ENCODE results near the gene GRM3. TPM values are rescaled to one million over a fixed set of nuclear protein-coding genes. Genes with fewer than 3 reads are reported as not detected.
"Not testable (repeated sequence)": the region's sequence is repeated elsewhere in the genome, so short reads cannot be mapped to it uniquely, and the experiment has no call there.

Gene GRM3
- polyA plus RNA-seq (ENCODE audit: insufficient read depth in 1 of 5, insufficient read length in 5 of 5, low replicate concordance in 1 of 5), result under 1 TPM; 0.23 to 0.40 (median 0.25) TPM
- long read RNA-seq, donor 1, partial matches to known transcripts, result 6 of 11 reads
- long read RNA-seq, donor 1, other reads (novel, unspliced or antisense), result 5 of 11 reads
- long read RNA-seq, donor 2, result 0 reads
- long read RNA-seq, donor 3, partial matches to known transcripts, result 13 of 13 reads
- long read RNA-seq, donor 3, other reads (novel, unspliced or antisense), result 0 of 13 reads
- long read RNA-seq, donor 4, full-length matches to known transcripts, result 1 of 1 reads
- long read RNA-seq, donor 4, partial matches to known transcripts, result 0 of 1 reads
- long read RNA-seq, donor 4, other reads (novel, unspliced or antisense), result 0 of 1 reads
- long read RNA-seq, donor 5, result 0 reads
- long read RNA-seq, donor 6, result 0 reads
- long read RNA-seq, donor 7, result 0 reads
- long read RNA-seq, donor 8, result 0 reads

DNA sequence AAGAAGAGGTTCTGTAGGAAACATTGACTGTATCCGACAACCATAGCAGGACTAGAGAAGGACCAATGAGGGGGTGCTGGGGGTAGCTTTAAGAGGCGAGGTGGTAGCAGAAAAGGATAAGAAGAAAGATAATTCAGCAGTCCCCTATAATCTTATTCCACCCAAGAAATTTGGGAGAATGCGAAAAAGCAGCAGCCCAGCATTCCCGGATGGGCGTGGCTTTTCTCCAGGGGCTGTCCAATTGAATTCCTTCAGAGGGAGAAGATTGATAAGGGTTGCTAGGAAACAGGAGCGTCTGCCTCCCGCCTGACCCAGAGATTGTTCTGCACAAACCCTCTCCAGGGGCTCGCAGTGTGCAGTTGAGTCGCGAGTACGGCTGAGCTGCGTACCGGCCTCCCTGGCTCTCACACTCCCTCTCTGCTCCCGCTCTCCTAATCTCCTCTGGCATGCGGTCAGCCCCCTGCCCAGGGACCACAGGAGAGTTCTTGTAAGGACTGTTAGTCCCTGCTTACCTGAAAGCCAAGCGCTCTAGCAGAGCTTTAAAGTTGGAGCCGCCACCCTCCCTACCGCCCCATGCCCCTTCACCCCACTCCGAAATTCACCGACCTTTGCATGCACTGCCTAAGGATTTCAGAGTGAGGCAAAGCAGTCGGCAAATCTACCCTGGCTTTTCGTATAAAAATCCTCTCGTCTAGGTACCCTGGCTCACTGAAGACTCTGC lies at the start of gene GRM3:
Gene GRM3, plus strand, starts transcription at position 349 of the 721 bp plus-strand sequence. CDS start 121,237 bp downstream, outside the sequence.
- peak; percentile 25 to 31 for DNase-seq

DNA sequence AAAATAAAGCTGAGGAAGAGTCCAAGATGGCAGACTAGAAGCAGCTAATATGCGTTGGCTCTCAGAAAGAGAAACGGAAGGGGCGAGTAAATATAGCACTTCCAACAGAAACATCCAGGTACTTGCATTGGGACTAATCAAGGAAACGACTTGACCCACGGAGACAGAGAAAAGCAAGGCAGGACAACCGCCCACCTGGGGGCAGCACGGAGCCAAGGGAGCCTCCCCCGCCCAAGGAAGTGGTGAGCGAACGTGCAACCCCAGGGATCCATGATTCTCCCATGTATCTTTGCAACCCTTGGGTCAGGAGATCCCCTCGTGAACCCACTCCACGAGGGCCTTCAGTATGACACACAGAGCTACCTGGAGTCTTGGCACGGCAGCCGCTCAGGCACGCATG lies 45.4 kb upstream of the GRM3 start:
- DNase-seq, result no peak

DNA sequence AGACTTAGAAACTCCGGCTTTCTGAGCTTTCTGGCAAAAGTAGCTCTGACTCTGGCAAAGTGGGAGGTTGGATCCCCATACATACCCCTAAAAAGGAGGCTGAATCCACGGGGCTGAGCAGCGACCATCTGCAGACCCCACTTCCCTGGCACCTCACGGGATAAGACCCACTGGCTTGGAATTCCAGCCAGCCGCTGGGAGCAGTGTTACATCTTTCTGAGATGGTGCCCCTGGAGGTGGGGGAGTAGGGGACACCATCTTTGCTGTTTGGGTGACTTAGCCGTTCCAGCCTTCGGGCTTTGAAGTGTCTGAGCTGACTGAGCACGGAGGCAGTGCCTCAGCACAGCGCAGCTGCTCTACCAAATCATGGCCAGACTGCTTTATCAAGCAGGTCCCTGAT lies 45.0 kb upstream of the GRM3 start:
- no peak for DNase-seq

DNA sequence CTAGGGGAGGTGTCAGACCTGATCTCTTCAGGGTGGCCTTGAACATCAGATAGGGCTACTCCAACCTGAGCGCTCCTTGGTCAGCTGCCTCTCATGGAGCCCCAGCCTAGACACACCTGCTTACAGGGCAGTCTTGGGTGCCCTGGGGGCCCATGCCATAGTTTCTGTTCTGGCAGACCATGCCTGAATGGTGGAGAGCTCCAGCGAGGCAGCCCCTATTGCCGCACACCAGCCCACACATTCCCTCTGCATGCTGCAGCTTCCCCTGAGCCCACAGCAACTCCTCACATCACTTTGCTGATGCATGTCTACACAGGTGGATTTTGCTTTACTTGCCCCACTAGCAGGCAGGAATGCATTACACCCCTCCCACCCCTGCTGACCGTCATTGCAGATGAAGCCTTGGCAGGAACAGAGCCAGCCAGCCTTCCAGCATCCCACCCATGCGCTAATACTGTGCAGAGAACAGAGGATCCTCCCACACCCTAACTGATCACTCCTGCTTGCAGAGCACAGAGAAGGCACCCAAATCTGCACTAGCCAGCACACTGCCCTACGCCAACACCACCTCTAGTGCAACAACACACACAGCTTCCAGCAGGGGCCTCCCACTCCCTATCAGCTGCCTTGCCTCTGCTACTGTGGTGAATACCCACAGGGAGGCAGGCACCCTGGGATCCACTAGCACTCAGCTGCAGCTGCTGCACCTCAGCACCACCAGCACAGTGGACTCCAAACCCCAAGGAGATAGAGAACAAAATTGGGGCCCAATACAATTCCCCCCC lies 43.0 kb upstream of the GRM3 start:
- no peak for DNase-seq

DNA sequence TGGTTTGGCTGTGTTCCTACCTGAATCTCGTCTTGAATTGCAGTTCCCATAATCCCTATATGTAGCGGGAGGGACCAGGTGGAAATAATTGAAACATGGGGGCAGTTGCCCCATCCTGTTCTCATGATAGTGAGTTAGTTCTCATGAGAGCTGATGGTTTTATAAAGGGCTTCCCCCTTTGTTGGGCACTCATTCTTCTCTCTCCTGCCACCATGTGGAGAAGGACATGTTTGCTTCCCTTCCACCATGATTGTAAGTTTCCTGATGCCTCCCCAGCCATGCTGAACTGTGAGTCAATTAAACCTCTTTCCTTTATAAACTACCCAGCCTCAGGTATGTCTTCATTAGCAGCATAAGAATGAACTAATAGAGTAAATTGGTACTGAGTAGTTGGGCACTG lies 28.0 kb upstream of the GRM3 start:
- DNase-seq, result not testable (repeated sequence)

DNA sequence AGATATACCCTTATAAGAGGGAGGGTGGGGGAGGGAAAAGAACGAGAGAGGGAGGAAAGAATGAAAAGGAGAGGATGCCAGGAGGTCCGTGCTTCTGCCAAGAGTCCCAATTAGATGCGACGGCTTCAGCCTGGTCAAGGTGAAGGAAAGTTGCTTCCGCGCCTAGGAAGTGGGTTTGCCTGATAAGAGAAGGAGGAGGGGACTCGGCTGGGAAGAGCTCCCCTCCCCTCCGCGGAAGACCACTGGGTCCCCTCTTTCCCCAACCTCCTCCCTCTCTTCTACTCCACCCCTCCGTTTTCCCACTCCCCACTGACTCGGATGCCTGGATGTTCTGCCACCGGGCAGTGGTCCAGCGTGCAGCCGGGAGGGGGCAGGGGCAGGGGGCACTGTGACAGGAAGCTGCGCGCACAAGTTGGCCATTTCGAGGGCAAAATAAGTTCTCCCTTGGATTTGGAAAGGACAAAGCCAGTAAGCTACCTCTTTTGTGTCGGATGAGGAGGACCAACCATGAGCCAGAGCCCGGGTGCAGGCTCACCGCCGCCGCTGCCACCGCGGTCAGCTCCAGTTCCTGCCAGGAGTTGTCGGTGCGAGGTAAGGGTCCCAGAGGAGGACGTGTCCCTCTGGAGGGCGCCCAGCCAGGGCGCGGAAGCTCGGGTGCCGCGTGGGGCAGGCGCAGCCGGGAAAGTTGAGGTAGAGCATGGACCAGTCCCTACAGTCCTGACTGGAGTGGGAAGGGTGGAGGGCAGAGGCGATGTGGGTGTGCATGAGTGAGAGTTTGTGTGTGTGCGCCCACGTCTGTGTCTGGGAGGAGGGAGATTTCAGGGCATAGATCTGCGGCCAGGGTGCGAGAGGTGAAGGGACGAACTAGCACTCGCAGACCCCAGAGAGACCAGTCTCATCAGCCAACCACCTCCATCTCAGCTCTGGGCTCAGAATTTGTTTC lies 844 bp downstream of the GRM3 start:
- DNase-seq, result peak; percentile 6 to 8

DNA sequence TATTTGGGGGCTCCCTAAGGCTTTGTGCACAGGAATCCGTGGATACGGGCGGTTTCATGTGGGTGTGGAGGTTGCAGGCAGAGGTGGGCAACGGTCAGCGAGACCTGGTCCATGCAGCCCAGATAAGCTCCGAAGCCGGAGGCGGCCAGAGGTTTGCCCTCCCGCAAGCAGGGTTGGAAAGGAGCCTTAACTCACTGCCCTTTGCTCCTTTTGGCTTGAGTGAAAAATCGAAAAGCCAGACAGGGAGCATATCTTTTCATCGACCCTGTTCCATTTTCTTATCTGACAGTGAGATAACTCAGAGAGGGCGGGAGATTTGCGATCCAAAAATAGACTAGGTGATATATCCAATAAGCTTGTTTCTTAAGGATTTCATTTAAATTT lies 1.5 kb downstream of the GRM3 start:
- no peak for DNase-seq

DNA sequence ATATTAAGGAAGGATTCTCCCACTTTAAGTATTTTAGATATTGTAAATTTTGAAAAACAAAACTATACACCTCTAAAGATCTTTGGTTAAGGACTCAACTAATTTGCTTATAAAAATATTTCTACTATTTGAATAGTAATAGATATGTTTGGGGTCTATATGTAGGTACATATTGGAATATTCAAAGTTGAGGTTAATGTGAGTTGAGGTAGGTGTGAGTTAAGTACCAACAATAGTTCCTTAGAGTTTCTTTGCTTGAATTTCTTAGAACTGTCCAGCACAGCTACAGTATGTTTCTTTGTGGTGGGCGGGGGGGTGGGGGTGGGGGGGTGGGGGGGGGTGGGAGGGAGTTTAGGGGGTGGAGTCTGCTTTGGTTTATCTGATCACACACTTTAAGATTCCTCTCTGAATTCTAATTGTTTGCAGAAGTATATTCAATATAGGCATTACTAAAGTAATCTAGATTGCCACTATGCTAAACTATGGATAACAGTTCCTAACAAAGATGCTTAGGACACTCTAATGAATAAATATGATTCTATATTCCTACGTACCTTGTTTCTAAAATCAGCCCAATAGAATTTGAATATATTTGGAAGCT lies 2.1 kb downstream of the GRM3 start:
- DNase-seq, result no peak

DNA sequence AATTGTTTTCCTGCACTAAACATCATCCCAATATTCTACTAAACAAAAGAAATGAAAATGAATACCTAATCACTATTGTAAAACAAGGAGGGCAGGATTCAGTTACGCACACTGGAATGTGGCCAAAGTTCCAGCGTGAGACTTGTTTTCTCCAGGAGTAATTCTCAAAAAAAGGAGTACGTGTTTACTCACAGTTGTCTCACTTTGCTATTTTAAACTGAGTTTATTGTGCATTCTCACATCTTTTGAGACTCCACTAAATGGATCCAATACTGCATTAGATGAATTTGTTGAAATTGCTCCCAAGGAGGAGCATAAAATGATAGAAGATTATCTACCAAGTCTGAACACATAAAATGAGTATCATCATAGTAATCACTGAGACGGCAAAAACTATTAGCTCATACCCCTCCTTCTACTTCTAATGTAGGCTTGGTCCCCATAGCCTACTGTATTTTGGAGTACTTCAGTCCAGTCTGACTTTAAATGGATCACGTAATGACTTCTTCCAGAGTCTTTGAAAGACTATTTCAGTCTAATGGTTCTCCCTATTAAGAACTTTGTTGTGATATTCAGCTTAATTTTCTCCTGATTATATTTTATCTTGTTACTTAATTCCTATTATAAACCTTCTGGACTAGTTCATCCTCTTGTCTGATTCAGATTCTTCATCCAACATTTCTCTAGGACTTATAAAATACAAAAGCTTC lies 3.8 kb downstream of the GRM3 start:
- no peak for DNase-seq

DNA sequence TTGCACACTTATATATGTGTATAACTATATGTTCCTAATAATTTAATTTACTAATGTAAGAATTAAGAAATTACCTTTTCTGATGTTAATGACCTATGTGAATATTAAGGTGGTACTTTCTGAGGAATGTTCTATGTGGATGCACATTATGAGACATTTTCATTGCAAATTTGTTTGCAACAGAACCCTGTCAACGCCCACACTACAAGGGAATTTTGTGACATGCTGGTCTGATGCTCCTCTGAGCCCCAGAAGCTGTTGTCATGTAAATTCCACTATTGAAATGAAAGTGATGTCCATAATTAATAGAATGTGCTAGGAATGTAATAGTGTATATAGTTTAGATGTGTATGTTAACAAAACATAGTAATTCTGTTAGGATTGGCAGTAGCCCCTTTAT lies 4.5 kb downstream of the GRM3 start:
- DNase-seq, result no peak

DNA sequence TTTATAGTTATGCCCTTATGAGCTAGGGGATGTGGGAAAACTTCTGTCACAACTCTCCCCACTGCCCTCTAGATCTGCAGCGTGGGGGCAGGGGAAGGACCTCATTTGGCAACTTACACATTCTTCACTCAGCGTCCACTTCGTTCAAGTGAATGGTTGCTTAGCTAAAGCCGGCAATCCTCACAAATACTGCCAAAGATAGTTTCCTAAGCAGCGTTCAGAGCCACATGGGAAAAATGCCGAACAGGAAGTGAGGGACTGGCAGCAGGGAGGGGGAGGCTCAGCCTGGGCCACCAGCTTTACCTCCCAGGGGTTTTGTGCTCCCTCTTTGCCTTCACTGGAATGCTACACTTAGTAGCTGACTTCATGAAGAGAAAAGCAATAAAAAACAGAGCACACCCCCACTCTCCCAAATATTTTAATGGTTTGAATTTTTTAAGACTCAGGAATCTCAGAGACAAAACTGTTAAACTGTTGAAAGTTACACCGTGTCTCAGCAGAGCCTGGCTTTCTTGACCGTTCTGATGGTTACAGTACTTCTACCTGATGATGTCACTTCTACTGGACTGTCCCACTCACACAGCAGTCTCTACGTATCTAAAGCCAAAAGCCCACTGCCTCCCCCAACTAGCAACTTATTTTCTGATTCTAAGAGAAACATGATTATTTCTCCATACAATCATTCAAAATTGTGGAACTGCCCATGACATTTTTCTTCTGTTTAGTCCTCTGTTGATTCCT lies 10.4 kb downstream of the GRM3 start:
- DNase-seq, result peak; percentile 66 to 78

DNA sequence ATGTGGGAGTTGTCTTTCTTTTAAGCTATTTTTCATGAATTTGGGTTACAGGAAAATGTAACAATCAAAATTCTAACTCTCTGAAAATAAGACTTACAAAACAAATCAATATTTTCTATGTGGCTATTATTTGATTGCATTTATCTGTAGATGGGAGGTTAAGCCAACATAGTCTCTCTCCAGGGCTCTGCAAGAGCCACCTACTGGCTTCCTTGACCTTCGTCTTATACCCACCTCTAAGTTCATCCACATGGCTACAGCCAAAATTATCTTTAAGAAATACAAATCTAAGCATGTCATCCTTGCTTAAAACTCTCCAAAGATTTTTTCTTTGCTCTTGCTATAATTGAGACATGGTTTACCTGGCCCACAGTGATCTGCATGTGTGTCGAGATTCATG lies 14.2 kb downstream of the GRM3 start:
- DNase-seq, result no peak

DNA sequence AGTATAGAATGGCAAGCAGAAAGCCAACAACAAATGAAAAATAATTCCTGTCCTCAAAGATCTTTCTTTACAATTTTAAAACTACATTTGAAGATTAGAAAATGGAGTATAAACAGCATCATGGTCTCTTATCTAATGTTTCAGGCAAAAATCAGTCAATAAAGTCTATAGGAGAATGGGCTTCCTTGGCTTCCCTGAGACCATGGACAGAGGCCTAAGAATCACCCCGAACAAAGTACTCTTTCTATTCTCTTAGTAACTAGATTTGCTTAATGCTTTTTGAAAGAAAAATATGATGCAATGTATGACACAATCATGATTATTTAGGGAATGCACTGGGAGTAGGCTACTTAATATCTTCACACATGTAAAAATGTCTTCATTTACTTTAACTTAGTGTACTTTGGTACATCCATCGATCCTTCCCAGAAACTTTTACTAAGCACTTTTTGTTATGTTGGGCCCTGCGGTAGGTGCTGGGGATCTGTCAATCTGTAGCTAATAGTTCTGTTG lies 17.3 kb downstream of the GRM3 start:
- DNase-seq, result no peak

DNA sequence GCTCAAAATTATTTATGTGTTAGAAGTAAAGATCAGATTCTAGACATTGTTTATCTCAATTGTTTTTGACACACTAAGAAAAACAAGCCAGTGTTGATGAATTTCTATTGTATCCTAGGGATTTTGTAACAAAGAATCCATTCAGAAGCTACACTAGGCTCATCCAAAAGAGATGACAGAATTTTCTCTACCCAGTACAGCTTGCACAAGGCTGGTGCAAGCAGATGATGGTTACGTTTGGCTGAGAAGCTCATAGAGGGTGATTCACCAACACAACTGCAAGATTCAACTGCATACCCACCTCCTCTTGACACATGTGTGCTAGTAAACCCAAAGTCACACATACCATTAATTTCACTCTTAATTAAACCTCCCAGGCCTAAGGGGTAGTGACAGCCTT lies 20.8 kb downstream of the GRM3 start:
- DNase-seq, result no peak

DNA sequence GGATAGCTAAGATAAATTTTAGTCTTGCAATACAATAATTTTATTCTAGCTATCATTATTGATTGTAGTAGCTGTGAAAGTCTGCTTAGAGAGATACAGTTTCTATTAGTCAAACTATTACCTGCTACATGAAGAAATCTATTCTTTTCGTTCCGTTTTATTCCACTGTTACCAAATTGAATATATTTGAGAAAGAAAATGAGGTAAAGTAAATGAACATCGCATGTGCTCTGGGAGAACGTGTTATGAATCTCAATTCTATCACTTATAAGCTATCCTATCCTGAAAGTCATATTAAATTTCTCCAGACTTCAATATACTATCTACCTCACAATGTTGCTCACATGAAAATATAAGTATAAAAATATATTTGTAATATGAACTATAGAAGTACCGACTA lies 21.3 kb downstream of the GRM3 start:
- DNase-seq, result no peak

DNA sequence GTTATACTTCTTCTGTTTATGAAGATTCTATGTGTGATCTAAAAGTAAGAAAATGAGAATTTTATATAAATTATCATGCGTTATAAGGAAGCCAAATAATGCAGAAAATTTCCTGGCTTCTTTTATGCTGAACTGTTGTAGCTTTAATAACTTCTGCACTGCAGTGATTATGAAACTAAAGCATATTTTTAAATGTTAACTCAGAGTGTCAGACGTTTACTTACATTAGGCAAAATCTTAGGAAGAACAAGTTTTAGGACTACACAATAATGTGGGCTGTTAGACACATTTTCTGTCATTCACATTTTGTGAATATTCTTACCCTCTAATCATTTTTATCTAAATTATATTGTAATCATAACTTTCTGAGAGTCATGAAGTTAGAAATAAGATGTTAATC lies 22.0 kb downstream of the GRM3 start:
- DNase-seq, result no peak

DNA sequence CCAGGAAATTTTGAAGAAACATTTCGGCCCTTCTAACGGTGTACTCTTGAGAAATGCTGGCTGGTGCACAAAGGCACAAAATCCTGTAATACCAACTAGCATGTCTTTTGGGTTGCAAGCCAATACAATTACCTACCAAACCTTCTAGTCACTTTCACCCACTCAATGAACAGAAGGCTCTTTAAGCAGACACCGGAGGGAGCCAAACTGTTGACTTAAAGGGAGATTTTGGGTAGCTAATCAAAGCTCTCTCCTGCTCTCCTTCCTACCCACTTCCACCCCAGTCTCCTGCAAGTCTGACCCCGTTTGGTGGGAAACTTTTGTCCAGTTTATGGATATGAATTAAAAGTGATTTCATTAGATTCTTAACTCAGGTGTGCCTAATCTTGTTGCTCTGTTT lies 24.0 kb downstream of the GRM3 start:
- no peak for DNase-seq

DNA sequence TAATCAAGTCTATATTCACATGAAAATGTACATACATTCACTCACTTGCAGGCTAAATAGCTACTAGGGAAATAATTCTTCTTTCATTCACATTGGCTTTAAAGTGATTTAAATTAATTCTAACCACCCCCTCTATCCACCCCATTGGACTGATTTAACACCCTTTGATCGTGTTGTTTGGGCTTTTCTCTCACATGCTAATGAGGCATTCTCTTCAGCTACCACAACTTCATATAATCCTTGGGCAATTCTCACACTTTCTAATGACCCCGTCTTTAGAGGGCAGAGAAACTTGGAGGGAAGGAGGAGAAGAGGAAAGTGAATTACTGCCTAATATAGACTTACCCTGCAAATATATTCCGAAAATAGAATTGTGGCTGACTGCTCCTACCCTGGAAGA lies 24.6 kb downstream of the GRM3 start:
- no peak for DNase-seq

DNA sequence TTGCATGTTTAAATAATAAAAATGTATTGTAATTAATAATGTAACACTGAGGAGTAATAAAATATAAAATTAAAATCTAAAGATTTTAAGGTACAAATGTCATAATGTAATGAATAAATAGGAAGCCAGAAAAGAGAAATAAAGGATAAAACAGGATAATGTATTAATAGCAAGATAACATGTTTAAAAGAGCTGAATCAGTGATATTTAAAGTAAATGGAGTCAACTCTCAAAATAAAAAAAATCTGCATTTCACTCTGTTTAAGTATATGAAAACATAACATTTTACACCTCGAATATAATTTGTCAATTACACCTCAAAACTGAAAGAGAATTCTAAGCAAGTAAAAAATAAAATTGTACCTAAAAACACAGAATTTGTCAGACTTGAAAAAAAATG lies 44.1 kb downstream of the GRM3 start:
- DNase-seq, result no peak
